Cardiac fibroblast (primary cell): ENCODE data around the gene PPP2R2C.

Source experiments
- DNase-seq, 2 donors: peaks; one replicate each; pipeline versions ENCODE4 v3.0.0 to v3.0.0-alpha.2; 2010; ENCODE audit warnings: low read depth in 2 of 2
- H3K4me3 ChIP-seq, 2 donors: replicated peaks in 1 of 2; 1 replicate in 1 of 2; 2 replicates in 1 of 2; pipeline ENCODE4 v1.5.1; 2011; ENCODE audit warnings: low read depth in 2 of 2, low read length in 2 of 2, mild to moderate bottlenecking in 2 of 2, moderate library complexity in 1 of 2
- TF ChIP-seq, protein P1 (sequence below): IDR thresholded peaks from one replicate; pipeline ENCODE4 v1.5.1; 2011; ENCODE audit warnings: low read depth, mild to moderate bottlenecking, low read length, inconsistent platforms

The PPP2R2C gene

DNA sequence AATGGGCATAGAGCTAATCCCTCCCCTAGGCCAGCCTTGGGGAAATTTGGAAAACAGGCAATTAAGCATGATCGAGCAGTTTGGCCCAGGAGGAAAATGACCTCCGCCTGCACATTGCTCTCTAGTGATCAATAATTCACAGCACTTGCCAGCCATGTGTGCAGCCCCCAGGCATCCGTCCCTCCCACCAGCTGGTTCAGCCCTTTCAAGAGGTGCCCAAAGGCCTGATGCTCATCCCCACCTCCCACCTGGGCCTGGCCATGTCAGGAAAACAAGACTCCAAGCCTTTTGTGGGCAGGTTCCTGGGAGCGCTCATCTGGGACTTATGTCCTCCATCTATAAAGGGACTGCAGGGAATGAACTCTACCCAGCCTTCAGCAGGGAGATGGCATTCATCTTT lies 17.5 kb upstream of the PPP2R2C start:
- H3K4me3 ChIP-seq: no peak overlapping the region
- TF ChIP-seq, protein P1, sequence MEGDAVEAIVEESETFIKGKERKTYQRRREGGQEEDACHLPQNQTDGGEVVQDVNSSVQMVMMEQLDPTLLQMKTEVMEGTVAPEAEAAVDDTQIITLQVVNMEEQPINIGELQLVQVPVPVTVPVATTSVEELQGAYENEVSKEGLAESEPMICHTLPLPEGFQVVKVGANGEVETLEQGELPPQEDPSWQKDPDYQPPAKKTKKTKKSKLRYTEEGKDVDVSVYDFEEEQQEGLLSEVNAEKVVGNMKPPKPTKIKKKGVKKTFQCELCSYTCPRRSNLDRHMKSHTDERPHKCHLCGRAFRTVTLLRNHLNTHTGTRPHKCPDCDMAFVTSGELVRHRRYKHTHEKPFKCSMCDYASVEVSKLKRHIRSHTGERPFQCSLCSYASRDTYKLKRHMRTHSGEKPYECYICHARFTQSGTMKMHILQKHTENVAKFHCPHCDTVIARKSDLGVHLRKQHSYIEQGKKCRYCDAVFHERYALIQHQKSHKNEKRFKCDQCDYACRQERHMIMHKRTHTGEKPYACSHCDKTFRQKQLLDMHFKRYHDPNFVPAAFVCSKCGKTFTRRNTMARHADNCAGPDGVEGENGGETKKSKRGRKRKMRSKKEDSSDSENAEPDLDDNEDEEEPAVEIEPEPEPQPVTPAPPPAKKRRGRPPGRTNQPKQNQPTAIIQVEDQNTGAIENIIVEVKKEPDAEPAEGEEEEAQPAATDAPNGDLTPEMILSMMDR: no peak

DNA sequence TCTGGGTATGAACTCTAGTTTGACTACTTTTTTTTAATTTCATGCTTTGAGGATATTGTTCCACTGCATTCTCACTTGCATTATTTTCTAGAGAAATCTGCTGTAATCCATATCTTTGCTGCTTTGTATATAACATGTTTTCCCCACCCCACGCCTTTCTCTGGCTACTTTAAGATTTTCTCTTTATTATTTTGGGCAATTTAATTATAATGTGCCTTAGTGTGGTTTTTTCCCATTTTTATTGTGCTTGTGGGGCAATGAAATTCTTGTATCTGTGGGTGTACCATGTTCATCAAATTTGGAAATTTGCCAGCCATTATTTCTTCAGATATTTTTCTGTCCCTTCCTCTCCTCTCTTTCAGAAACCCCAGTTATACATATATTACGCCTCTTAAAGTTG lies 15.1 kb upstream of the PPP2R2C start:
- no peak overlapping the region for H3K4me3 ChIP-seq
- no peak for DNase-seq

More for the DNA sequence above, 17.5 kb upstream of the PPP2R2C start:
- DNase-seq: no peak

DNA sequence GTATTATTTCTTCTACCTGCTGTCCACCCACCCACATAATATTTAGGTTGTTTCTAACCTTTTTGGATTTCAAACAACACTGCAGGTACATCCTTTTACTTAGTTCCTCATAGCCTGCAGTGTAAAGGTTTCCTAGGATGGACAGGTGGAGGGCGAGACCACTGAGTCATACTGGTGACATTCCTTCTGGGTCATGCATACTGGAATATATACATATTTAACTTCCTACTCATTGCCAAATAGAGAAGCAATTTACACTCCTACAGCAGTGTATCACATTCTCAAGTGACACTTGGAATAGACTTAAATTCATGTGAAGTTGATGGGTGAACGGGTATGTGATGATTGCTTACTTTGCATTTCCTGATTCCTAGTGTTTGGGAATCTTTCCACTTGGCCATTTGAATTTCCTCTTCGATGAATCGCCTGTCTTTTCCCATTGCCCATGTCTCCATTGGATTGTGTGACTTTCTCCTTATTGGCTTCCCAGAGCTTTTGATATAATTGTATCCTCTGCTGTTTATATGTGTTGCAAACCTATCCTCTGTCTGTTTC lies 8.2 kb upstream of the PPP2R2C start:
- DNase-seq: no peak
- TF ChIP-seq, protein P1: no peak
- H3K4me3 ChIP-seq: no peak overlapping the region

More for the DNA sequence above, 15.1 kb upstream of the PPP2R2C start:
- TF ChIP-seq, protein P1: no peak

DNA sequence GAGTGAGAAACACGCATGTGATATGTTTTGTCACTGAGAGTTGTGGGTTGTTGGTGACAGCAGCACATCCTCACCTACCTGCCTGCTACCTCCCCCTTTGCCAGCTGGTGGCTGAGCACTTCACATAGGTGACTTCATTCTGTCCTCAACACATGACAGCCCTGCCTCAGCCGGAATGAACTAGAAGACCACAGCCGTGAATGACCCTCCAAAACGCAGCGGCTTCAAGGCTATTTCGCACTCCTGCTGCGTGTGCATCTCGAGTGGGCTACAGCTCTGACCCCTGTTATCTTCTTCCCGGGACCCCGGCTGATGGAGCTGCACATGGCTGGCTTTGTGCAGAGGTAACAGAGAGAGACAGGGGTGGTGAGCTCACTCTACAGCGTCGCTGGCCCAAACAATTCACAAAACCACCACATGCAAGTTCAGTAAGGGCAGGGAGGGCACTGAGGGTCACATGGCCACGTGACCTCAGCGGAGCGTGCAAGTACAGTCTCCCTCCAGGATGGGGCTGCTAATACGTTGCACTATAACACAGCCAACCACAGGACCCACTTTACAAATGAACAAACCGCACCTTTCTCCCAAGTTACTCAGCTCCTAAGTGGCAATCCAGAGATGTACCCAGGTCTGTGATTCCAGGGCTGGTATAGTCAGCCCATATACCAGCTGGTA lies 6.3 kb upstream of the PPP2R2C start:
- no peak for DNase-seq
- TF ChIP-seq, protein P1: no peak

DNA sequence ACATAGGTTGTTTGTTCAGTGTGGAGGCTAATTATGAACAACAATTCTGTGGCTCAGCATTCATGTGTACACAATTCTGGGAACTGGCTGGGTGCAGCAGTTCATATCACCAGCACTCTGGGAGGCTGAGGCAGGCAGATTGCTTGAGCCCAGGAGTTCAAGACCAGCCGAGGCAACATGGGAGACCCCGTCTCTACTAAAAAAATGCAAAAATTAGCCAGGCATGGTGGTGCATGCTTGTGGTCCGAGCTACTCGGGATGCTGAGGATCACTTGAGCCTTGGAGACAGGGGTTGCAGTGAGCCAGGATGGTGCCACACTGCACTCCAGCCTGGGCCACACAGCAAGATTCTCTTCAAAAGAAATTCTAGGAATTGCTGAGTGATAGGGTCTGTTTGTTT lies 4.5 kb upstream of the PPP2R2C start:
- TF ChIP-seq, protein P1: no peak
- H3K4me3 ChIP-seq: no peak overlapping the region
- no peak for DNase-seq

More for the DNA sequence above, 6.3 kb upstream of the PPP2R2C start:
- H3K4me3 ChIP-seq: no peak overlapping the region

DNA sequence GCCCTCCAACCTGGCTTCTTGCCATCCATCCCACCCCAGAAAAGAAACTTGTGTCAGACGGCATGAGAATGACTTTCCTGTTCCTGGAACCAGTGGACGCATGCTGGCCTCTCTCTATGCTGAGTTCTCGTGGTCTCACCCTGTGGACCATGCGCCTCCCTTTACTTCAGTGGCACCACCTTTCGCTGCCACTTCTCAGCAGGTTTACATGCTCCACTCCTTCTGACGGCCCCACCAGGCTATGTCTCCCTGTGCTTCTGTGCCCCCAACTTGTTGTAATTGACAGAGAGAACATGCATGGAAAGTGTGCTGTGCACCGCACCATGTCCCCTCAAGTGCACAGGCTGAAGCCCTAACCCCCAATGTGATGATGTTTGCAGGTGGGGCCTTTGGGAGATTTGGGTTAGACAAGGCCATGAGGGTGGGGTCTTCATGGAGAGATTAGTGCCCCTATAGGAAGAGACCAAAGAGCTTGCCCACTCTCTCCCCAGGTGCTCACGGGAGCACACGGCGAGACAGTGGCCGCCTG lies 3.1 kb upstream of the PPP2R2C start:
- TF ChIP-seq, protein P1: no peak
- no peak overlapping the region for H3K4me3 ChIP-seq
- no peak for DNase-seq
